ENCODE measurements around the gene NFATC2.
A peak's percentile ranks its signal among the peaks of the same experiment; 100 is the strongest.

Gene NFATC2

DNA sequence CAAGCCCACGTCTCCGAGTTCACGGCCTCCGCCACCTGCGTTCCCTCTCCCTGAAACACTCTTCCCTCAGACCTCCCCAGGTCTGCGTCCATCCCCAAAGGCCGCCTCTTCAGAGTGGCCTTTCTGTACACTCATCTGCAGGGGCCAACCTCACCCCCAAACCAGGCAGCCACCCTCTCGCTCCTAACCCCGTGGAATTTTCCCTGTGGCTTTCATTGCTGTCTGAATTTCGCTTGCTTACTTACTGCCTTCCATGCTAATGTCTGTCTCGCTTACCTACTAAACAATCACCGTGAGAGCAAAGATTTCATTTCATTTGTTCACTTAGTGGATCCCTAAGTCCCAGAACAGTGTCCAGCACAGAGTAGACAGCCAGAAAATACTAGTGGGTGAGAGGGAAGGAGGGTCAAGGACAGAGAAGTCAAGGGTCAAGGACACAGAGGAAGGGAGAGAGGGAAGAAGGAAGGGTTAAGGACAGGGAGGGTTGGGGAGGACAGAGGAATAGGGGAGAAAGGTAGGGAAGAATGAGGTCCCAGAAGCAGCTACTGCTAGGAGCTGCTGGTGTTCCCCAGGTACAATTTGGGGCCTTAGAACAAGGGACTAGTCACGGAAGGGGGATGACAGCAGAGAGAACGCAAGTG, 114.7 kb downstream of the NFATC2 start:
- no peak for DNase-seq

DNA sequence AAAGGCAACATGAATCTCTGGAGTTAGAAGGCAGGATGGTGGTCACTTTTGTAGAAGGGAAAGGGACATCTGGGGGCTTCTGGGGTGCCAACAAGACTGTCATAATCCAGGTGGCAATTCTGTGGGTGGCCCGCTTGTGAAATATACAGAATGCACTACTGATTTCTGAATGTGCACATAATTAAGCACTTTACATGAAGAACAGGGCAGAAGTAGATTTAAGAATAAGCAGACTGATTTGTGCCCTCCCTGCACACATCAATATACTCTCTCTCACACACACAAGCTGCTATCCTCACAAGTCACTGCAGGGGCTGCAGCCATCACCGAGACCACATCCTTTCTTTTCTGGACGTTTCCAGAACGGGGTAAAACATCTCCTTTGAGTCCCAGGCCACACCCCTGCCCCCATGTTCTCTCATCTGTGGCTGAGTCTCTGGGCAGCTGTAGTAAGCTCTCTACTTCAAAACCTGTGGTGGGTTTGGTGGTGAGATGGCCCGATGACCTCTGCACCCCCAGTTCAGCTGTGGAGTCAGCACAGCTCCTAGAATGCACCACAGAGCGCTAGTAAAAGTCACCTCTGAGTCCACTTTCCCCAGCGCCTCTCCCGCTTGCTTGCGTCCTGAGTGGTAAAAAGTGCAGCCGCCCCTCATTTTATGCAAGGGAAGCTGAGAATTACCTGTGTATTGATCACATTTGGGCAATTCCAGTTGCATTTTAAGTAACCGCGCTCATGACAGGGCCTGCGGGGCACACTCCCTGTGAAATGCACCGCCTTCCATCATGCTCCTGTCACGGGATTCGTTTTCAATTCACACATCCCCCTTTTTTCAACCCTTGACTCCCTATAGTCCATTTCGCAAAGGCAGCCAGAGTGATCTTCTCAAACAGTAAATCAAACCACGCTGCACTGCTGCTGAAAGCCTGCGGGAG, 115.5 kb downstream of the NFATC2 start:
- no peak for DNase-seq

DNA sequence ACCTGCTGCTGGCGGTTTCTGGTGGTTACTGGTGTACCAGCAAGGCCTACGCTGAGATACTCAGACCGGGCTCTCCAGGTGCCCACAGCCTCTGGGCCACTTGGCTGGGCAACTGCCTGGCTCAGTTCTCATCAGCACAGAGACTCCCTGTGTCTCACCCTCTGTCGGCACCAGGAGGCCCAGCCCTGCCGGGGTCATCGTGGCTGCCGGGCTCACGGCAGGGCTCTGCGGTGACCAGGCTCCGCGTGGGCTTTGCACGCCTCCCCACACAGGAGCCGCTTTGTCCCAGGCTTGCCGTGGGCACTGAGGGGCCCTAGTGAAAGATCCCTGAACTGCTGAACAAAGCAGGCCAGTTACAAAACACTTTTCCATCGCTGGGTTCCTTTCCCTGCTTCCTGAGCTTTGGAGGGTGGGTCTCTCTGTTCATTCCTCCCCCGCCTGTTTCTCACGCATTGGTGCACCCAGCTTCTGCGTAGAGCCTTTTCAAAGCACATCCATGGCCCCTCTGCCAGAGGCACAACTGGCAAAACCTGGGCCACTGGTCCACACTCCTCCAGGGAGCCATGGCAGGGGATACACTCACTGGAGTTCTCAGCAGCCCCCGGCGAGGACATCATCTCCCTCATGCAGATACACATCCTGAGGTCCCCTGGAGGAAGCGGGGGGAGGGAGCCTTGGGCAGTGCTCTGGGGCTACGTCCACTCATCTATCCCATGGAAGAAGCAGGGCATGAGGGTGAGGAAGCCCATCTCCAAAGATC, 117.0 kb downstream of the NFATC2 start:
- DNase-seq = no peak

DNA sequence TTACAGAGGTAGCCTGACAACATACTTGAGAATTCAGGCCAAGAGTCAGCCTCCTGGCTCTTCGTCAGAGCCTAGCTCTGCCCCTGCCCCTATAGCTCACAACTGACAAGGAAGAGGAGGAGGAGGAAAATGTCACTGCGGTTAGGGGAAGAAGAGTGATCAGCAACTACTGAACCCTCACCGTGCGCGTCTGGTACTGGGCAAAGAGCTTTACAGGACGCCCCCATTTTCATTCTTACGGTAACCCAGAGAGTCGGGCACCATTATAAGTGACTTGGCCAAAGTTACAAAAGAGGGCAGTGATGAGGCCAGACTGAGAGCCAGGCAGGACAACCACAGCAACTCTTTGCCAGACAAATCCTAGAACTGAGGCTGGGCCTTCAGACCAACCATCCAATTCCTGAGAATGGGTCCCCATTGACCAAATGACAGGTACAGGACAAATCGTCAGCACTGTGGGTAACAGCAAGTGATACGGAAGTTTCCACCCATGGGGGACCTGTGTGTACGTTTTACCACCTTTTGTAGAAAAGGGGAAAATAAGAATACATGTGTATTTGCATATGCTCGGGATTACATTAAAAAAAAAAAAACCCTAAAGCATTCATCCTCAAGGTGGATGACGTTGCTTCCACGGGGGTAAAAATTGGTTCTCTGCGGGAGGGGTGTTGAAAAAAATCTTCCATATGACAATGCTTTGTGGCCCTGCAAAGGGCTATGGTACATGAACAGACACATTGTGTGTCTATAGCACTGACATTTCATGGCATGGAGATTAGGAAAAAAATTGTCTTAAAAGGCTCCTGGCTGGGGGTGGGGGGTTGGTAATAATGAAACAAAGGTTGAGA, 118.0 kb downstream of the NFATC2 start:
- no peak for DNase-seq

DNA sequence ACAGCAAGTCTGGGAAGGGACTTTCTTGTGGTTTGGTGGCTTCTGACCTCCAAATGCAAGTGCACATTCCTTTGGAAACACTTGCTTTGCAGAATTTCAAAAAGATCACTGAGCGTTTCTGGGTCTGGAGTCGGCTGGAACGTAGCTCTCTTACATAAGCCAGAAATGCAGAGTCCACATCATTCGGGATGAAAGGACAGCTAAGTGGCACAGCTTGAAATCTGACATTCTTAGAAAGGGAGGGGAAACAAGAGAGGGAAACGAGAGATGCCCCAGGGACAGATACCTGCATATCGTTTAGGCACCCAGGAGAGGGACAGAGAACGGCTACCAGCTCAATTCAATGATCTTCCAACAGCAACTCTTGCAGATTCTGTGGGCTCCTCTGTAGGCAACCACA, 118.7 kb downstream of the NFATC2 start:
- DNase-seq = no peak

DNA sequence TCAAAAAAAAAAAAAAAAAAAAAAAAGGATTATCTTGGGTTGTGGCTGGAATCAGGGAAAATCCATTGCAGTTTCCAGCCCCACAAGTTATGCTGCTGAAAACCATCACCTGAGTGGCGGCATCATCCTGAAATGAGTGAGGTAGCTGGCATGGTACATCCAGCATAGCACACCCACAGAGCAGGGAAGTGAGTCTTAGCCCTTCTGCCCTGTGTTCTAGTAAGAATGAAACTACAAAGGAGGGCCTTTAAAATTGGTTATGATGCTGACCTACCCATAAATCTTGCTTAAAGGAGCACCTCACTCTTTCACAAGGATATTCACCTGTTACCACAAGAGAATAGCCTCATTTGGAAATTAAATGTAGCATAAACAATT, 119.2 kb downstream of the NFATC2 start:
- DNase-seq = no peak

DNA sequence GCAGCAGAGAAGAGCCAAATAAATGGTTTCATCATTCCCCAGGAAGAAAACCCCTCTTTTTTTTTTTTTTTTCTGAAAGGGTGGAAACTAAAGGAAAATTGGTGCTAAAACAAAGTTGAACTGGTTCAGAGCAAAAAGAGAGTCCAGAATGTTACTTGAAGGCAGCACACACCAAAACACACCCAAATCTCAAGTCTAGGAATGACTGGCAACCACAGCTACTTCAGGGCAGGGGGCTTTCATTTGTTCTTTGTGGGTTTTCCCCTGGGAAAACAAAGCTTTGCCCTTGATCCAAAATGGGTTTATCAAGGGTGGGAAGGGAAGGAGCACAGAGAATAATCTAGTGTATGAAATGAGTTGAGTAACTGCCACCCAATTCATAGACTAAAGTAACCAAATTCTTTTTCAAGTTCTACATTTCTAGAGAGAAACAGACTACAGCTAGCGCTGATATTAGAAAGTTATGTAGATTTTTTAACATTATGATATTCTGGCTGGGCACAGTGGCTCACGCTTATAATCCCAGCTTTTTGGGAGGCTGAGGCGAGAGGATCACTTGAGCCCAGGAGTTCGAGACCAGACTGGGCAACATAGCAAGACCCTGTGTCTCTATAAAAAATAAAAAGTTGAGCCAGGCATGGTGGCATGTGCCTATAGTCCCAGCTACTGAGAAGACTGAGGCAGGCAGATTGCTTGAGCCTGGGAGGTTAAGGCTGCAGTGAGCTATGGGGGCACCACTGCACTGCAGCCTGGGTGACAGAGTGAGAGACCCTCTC, 119.8 kb downstream of the NFATC2 start:
- DNase-seq = no peak

DNA sequence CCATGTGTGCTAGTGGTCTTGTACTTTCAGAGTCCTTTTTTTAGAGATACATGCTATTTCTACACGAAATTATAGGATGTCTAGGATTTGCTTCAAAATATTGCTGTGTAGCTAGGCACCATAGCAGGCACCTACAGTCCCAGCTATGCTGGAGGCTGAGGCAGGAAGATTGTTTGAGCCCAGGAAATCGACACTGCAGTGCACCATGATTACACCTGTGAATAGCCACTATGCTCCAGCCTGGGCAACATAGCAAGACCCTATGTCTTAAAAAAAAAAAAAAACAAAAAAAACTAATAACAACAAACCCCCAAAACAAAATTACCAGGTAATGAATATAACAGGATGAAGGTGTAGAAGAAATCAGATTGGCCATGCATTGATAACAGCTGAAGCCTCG, 121.7 kb downstream of the NFATC2 start:
- no peak for DNase-seq

DNA sequence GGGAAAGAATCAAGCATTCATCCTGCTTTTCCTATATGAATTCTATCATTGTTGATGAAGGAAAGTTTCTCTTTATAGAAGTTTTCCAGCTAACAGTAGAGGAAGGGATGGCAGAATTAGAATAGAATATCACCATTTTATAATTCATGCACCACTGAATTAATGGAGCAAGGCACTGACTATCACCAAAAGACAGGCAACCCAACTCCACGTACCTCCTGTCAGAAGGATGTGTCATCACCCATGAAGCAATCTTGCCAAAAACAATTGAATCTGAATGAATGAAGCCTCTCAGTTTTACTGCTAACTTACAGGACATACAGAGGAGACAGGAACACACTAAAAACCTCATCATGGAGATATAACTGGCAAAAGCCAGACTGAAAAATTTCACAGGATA, 122.4 kb downstream of the NFATC2 start:
- DNase-seq = no peak

DNA sequence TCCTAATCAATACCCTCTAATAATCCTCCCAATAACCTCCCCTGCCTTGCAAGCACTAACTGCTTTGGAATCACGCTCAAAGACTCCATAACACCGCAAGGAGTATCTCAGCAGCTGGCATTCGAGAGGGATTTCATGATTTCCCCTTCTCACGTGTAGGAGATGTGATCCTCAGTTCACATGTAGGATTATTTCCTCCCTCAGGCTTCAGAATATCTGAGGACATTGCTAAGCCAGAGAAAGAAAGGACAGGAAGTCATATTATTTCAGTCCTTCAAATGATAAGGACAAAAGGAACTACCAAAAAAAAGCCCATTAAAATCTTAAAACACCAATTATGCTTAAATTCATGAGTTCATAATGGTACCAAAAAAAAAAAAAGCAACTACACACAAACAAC, 122.9 kb downstream of the NFATC2 start:
- no peak for DNase-seq

DNA sequence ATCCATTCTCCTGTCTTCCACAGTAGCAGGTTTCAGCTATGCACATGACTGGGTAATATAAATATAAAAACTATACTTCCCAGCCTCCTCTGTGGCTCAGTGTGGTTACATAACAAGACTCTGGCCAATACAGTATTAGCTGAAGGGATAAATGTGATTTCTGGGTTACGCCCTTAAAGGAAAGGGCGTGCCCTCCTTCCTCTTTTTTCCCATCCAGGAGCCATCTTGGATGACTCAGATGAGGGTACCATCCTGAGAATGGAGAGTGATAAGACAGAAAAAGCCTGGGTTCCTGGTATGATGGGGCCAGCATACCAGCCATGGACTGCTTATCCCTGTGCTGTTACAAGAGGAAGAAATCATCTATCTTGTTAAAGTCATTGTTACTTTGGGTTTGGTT, 123.3 kb downstream of the NFATC2 start:
- DNase-seq = no peak

DNA sequence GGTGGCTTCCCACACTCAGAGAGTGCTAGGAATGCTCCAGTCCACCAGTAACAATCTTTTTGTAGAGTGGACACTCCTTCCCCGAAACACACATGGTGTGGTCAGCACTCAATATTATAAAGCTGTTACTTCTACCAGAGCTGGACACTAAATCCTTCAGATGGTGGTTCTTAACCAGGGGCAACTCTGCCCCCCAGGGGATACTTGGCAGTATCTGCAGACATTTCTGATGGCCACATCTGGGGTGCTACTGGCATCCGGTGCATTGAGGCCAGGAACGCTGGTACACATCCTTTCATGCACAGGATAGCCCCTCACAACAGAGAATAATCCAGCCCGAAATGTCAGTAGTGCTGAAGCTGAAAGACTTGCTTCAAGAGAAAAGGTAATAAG, 124.4 kb downstream of the NFATC2 start:
- DNase-seq = no peak

DNA sequence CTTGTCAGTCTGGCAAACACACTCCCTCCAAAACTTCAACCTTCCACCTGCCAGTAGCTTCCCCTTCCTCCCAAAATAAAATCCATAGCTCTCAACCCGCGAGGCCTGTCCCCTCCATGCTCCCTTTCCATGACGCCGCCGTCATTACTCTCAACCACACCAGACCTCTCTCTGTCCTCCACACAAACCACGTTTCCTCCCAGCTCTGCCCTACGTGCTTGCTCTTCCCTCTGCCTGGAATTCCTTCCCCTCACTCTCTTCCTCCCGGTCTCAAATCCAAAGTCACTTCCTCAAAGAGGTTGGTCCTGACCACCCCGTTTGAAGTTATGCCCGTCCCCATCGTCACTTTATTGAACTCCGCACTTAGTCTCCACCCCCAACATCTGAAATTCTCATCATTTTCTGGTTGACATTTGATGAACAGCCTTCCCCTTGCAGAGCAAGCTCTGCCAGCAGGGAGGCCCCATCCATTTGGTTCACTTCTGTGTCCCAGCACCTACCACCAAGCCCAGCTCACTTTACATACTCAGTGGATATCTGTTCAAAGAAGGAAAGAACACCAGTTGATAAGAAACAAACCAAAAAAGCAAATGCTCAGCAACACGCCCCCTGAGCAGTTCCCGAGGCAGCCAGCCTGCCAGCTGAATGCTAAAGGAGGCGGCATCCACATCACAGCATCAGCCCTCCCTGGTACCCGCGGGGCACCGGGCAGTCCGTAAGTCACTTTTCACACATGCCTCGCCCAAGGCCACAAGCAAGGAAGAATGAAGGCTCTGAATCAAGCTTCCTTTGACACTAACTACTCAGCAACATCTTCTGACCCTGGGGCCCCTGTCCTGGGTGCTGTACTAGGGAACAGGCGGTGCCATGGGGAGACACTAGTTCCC, 125.0 kb downstream of the NFATC2 start:
- DNase-seq = peak; percentile 46

DNA sequence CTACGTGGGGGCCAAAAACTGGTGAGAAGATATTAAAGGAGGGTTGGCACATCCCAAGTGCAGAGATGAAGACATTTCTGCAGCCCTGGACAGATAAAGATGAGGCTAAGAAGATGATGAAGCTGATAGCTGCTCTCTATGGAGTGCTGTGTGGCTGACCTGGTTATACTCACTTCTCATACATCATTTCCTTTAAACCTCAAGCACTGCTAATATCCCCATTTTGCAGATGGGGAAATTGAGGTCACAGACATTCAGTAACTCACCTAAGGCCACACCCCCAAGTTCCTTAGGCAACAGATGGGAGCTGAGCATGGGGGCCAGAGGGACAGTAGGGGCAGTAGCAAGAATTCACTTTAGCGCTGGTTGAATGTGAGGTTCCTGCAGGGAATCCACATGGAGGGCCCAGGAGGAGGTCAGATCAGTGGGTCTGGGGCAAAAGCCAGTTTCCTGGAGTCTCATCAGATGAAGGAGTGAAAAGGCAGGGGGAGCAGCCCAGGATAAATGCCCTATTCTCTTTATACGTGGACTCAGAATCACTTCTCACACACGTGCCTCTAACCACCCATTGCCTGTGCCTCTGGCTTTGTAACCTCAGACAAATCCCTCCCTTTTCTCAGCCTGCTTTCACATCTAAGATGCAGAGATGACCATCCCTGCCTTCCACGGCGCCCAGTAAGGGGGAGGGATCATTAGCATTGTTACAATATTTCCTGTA, 125.8 kb downstream of the NFATC2 start:
- DNase-seq = no peak

DNA sequence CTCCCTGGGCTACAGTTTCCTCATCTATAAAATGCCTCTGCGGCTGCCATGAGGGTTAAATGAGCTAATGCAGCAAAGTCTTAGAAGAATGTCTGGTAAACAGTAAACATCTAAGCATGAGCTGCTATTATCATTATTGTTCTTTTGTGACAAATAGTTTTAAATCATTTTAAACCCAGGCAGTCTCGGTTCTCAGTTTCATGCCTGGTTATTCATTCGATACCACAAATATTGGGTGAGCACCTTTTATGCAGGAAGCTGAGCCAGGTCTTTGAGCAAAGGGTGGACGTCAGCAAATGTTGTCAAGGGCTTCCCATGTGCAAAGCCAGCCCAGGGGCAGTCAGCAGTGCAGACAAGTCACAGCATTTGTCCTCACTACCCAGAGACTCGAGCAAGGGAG, 128.7 kb downstream of the NFATC2 start:
- no peak for DNase-seq

DNA sequence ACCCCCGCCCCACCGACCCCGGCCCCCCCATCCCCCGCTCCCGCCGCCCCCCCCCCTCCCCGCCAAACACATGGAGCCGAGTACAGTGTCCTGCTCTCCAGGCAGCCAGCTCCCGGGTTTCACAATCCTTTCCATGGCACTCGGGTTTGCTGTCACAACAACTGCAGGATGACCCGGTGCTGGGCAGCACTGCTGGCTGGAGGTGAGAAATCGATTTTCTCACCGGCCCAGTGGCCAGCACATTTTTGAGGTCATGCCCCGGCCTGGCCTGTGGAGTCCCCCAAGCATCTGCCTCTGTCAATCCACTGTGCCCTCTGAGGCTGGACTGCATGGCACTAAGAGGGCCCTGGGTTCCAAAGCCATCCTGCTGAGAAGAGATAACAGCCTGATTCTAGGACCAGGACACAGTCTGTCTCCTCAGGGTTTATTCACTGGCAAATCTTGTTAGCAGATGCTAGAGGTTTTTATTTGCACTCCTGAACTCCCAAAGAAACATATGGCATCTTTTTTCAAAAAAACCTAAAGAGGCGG, 129.5 kb downstream of the NFATC2 start:
- DNase-seq = no peak

DNA sequence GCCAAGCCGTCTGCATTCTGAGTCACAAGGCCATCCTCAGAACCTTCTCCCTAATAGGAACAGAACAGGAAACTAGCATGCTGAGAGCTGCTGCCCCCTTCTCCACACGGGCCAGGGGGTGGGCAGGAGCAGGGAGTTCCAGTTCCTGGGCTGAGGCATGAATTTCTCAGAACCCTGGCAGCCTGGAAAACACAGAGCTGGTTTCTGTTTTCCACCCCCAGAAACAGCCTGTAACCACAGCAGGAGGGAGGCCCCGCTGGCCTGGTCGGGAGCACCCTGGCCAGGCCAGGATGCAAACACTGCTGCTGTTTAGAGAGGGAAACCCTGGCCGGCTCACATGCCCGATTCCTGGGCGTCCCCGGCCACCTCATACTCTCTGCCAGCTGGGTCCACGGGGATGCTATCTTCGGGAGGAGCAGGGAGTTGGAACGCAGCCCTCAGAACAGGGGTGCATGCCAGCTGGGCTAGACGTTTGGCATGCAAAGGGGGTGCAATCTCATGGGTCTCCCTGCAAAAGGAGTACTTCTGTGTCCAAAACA, 130.1 kb downstream of the NFATC2 start:
- no peak for DNase-seq

DNA sequence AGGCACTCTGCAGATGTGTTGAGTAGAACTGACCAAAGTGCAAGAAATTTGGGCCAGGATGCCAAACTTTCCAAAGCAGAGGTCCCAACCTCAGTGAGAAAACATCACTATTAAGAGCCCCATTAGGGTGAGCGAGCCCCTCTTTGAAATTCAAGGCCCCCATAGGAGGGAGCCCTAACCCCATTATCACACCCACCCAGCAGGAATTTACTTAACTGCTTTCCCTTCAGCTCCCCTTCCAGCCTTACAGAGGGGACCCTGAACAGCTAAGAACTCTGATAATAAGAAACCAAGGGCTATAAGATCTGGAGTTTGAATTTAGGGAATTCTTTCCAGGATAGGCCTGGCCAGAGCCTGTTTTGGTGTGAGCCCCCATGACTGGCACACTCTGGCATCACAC, 130.6 kb downstream of the NFATC2 start:
- no peak for DNase-seq

DNA sequence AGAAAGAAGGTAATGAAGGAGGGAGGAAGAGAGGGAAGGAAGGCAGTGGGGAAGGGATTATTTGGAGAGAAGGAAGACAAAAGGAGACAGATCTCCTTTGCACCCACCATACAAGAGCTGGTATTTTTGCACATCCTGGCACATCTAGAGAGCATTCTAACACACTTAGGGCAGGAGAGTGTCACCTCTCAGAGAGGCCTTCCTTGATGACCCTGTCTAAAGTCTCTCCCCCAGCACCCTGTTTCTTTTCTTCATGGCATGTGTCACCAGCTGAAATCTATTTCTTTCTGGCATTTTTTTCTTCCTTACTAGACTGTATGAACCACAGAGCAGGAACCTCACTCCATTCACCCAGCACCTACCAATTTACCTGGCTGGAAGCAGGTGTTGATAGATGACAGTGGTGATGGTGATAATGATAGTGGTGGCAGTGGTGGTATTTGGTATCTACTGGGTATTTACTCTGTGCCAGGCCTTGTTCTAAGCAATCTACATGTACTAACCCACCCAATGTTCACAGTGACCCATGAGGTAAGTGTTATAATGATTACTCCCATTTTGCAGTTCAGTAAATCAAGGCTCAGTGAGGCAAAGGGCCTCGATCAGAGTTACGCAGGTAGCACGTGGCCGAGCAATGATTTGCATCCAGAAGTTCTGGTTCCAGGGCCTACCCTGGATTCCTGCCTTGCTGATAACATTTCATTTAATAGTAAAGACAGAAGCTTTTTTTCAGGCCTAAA, 131.8 kb downstream of the NFATC2 start:
- DNase-seq = no peak

All from activated gamma-delta T cell (primary cell).